Measurements from ENCODE around the gene C1QTNF2.

DNA sequence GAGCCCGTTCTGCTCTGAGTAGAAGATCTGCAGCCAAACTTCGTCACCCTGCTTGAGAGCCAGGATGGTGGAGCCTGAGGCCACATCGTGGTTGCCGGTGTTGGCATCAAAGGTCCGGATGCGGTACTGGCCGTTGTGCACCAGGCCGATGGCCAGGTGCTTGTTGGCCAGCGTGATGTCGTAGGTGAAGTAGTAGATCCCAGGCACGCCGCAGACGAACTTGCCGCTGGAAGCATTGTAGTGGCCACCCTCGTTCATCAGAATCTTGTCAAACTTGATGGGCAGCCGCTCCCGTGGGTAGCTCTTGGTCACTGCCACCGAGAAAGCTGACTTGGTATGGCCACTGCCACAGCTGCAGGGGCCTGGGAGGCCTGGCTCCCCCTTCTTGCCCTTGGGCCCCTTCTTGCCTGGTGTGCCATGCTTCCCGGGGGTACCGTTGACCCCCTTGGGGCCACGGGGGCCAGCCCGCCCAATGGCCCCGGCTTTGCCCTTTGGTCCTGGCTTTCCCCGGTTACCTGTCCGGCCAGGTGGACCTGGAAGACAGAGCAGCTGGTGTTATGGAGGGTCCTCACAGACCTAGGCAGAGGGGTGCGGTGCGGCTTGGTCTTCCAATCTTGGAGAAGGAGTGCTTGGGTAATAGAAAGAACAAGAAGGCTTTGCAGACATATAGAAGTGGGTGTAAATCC, 21.0 kb downstream of the C1QTNF2 start:
- no peak for TF ChIP-seq CTCF (IDR thresholded peaks at IDR 0.05)
- no peak for TF ChIP-seq POLR2A (IDR thresholded peaks at IDR 0.05)
